ENCODE results near the gene ZFHX2.

Gene ZFHX2

DNA sequence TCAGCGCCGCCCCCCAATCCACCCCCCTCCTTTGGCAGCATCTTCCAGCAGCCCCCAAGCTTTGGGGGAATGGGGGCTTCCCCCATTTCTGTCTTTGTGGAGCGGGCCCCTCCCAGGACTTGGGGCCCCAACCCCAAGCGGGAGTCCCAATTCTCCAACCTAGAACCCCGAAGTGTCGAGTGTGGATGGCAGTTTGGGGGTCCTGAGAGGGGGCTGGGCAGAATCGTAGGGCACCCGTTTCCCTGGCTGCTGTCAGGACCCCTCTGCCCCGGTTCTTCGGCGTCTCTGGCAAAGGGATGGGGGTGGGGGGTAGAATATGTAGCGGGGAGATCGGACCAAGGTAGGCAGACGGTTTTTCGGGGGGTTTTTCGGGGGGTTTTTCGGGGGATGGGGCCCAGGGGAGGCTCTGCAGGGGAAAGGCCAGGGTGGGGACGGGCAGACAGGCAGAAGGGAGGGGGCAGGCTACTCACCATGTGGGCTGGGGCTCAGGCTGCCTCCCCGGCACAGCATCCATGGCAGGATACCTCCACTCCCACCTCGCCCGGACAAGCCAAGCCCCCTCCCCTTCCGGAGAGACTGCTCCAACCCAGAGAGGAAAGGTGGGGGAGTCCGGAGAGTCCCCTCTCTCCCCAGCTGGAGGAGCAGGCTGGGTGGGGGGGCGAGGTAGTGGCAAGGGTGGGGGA lies 26.3 kb upstream of the ZFHX2 start:
- TF ChIP-seq, protein P1, sequence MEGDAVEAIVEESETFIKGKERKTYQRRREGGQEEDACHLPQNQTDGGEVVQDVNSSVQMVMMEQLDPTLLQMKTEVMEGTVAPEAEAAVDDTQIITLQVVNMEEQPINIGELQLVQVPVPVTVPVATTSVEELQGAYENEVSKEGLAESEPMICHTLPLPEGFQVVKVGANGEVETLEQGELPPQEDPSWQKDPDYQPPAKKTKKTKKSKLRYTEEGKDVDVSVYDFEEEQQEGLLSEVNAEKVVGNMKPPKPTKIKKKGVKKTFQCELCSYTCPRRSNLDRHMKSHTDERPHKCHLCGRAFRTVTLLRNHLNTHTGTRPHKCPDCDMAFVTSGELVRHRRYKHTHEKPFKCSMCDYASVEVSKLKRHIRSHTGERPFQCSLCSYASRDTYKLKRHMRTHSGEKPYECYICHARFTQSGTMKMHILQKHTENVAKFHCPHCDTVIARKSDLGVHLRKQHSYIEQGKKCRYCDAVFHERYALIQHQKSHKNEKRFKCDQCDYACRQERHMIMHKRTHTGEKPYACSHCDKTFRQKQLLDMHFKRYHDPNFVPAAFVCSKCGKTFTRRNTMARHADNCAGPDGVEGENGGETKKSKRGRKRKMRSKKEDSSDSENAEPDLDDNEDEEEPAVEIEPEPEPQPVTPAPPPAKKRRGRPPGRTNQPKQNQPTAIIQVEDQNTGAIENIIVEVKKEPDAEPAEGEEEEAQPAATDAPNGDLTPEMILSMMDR (IDR thresholded peaks at IDR 0.05; ENCODE audit: borderline replicate concordance, insufficient read depth, low read depth, low read length), result no peak
- peak overlapping the region; percentile 43 for H3K4me3 ChIP-seq (ENCODE audit: low read depth, low read length)

GRCh38 chr14:23577004-23577681 lies 25.6 kb upstream of the ZFHX2 start:
- TF ChIP-seq, protein P1 (IDR thresholded peaks at IDR 0.05; ENCODE audit: borderline replicate concordance, insufficient read depth, low read depth, low read length), result no peak
- peak overlapping the region; percentile 43 for H3K4me3 ChIP-seq (ENCODE audit: low read depth, low read length)

GRCh38 chr14:23573384-23574015 lies 21.9 kb upstream of the ZFHX2 start:
- TF ChIP-seq, protein P1 (IDR thresholded peaks at IDR 0.05; ENCODE audit: borderline replicate concordance, insufficient read depth, low read depth, low read length), result no peak

DNA sequence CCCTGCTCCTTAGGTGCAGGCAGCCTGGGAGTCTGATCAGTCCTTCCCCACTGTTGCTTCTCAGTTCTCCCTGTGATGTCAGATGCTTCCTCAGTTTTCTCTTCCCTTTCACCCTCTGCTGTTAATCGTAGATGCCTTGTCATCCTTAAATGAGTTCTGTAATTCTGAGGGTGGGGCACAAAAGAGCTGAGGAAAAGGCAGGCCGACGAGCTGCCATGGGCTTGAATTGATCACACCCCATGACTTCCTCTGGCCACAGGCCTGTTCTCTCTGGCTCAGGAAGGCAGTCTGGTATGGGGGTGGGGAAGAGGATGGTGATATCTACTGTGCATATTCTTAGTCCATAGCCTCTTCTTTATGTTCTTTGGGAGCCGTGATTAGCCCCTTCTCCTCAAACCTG lies 21.3 kb upstream of the ZFHX2 start:
- TF ChIP-seq, protein P1 (IDR thresholded peaks at IDR 0.05; ENCODE audit: borderline replicate concordance, insufficient read depth, low read depth, low read length), result no peak
- H3K4me3 ChIP-seq (ENCODE audit: low read depth, low read length), result no peak overlapping the region

More at GRCh38 chr14:23573384-23574015, 21.9 kb upstream of the ZFHX2 start:
- no peak overlapping the region for H3K4me3 ChIP-seq (ENCODE audit: low read depth, low read length)

- TF ChIP-seq, protein P1 (IDR thresholded peaks at IDR 0.05; ENCODE audit: borderline replicate concordance, insufficient read depth, low read depth, low read length), result no peak
- H3K4me3 ChIP-seq (ENCODE audit: low read depth, low read length), result no peak overlapping the region
Observed at GRCh38 chr14:23572524-23572828, 20.9 kb upstream of the ZFHX2 start.

DNA sequence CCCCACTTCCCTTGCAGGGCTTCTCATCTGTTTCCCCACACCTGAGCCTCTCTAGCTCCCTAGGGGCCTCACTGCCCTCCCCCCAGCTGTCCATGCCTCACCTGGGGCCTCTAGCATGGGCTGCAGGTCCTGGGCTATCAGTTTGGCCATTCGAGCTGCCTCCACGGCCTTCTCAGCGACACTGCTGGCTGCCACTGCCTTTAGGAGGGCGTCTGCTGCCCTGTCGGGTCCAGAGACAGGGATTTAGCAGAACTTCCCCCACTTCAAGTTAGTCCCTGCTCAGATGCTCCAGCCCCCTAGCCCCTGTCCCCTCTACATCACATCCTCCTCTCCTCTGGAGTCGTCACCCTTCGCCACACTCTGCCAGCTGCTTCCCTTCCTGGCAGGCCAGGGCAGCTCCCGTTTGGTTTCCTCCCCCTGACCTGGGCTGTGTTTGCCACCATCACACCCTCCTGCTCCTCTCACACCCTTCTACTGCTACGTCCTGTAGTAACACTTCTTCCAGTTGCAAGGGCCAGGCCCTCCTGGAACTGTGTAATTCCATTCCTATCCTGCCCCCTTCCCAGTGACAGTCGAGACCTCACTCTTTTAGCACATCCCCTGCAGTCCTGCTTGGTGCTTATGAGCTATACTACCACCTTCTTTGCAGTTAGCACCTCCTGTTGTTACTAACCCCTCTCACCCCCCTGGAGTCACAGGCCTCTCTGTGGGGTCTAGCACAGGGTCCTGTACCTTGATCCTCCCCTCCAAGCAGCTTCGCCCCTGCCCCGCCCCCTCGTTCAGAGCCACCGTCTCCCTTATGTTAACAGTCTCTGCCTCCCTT lies 20.3 kb upstream of the ZFHX2 start:
- TF ChIP-seq, protein P1 (IDR thresholded peaks at IDR 0.05; ENCODE audit: borderline replicate concordance, insufficient read depth, low read depth, low read length), result no peak
- no peak overlapping the region for H3K4me3 ChIP-seq (ENCODE audit: low read depth, low read length)
